K562 (cell line): ENCODE data around the gene LRRC61. TPM values are rescaled to one million over a fixed set of nuclear protein-coding genes. Genes with fewer than 3 reads are reported as not detected.
A peak's percentile ranks its signal among the peaks of the same experiment; 100 is the strongest.

Source experiments
- CSDE1 ChIP-seq, 2 experiments: fragments of 450-650 bp; IDR thresholded peaks; 2 replicates each; pipeline ENCODE4 v1.6.1; 2016; ENCODE audit warnings: mild to moderate bottlenecking in 1 of 2
- E2F4 ChIP-seq: sonication (generic); formaldehyde crosslinking; IDR thresholded peaks from 2 replicates; pipeline ENCODE4 v1.8.0; 2022; ENCODE audit warnings: mild to moderate bottlenecking, low read depth, missing genetic modification reagents
- FOXM1 ChIP-seq, 2 experiments: fragments of 450-650 bp in 1 of 2; sonication (generic) in 1 of 2; formaldehyde crosslinking in 1 of 2; IDR thresholded peaks; 2 replicates each; pipeline versions ENCODE4 v1.6.1 to v1.9.0; 2017 to 2022; ENCODE audit warnings: low read depth in 2 of 2, mild to moderate bottlenecking in 2 of 2, missing genetic modification reagents in 1 of 2, moderate library complexity in 1 of 2
- KDM5B ChIP-seq: fragments of 200-600 bp; sonication (generic); IDR thresholded peaks from 2 replicates; pipeline ENCODE4 v1.6.1; 2012; ENCODE audit warnings: low read depth, mild to moderate bottlenecking, moderate library complexity, low read length, control low read depth, inconsistent platforms; ENCODE audit not compliant: insufficient replicate concordance
- KHSRP ChIP-seq: fragments of 450-650 bp; IDR thresholded peaks from 2 replicates; pipeline ENCODE4 v1.6.1; 2017
- MBD2 ChIP-seq: sonication (generic); IDR thresholded peaks from 2 replicates; pipeline ENCODE4 v1.6.1; 2016; ENCODE audit warnings: low read depth, borderline replicate concordance
- MTA1 ChIP-seq: fragments of 450-650 bp; IDR thresholded peaks from 2 replicates; pipeline ENCODE4 v1.6.1; 2017; ENCODE audit warnings: borderline replicate concordance
- THAP12 ChIP-seq: fragments of 250-450 bp; sonication (Bioruptor Pico); IDR thresholded peaks from 2 replicates; pipeline ENCODE4 v1.9.0; 2021; ENCODE audit warnings: mild to moderate bottlenecking, inconsistent platforms
- ZNF133 ChIP-seq: fragments of 250-450 bp; sonication (Bioruptor Pico); IDR thresholded peaks from 2 replicates; pipeline ENCODE4 v1.4.0; 2020; ENCODE audit warnings: mild to moderate bottlenecking
- polyA plus RNA-seq, 8 experiments: library from polyadenylated mRNA; depleted of rRNA in 4 of 8; stranded (reverse) in 5 of 8; unstranded in 3 of 8; fragments of >200 nt; fragmentation: Nextera tagmentation in 2 of 8; fragmentation: Illumina TruSeq in 1 of 8; extraction: Ambion mirVana in 2 of 8; extraction: Trizol in 1 of 8; gene quantifications; 2 replicates each; pipeline versions ENCODE4 v1.2.1 to v1.2.3, GENCODE V29; 2011 to 2014; ENCODE audit warnings: inconsistent platforms in 1 of 8, missing spikeins in 1 of 8
- total RNA-seq, 7 experiments: library from RNA; depleted of rRNA in 6 of 7; stranded (reverse); fragments of >200 nt in 6 of 7; fragmentation: Illumina TruSeq in 2 of 7; extraction: Trizol in 2 of 7; gene quantifications; 2 replicates each; pipeline versions ENCODE4 v1.2.1 to v1.2.3, GENCODE V29; 2011 to 2021; ENCODE audit warnings: low replicate concordance in 1 of 7
- TF ChIP-seq, protein P1 (sequence below): fragments of 450-650 bp; formaldehyde crosslinking; IDR thresholded peaks from 2 replicates; pipeline ENCODE4 v1.4.0; 2020; ENCODE audit warnings: mild to moderate bottlenecking, moderate library complexity
- TF ChIP-seq, protein P2 (sequence below): fragments of 450-650 bp; IDR thresholded peaks from 2 replicates; pipeline ENCODE4 v1.6.1; 2016; ENCODE audit warnings: borderline replicate concordance
- TF ChIP-seq, protein P3 (sequence below): fragments of 250-450 bp; sonication (Bioruptor Pico); IDR thresholded peaks from 2 replicates; pipeline ENCODE4 v1.8.0; 2022; ENCODE audit warnings: inconsistent platforms, mild to moderate bottlenecking, moderate library complexity, borderline replicate concordance
- TF ChIP-seq, protein P4 (sequence below): fragments of 450-650 bp; conservative IDR thresholded peaks from 2 replicates; pipeline ENCODE4 v1.6.1; 2016; ENCODE audit warnings: missing genetic modification characterization, low read depth, mild to moderate bottlenecking, control low read depth, missing compliant biosample characterization

Gene LRRC61
- total and polyA plus RNA-seq, 9 of the 15 experiments (the other 6 are each of a cell fraction or from before 2014, with no cell fraction given): 1.3 to 55.2 (median 35.2) TPM

GRCh38 chr7:150322833-150323681 is at the start of gene LRRC61, which contains the start of gene ACTR3C (continued):
- TF ChIP-seq, protein P1, sequence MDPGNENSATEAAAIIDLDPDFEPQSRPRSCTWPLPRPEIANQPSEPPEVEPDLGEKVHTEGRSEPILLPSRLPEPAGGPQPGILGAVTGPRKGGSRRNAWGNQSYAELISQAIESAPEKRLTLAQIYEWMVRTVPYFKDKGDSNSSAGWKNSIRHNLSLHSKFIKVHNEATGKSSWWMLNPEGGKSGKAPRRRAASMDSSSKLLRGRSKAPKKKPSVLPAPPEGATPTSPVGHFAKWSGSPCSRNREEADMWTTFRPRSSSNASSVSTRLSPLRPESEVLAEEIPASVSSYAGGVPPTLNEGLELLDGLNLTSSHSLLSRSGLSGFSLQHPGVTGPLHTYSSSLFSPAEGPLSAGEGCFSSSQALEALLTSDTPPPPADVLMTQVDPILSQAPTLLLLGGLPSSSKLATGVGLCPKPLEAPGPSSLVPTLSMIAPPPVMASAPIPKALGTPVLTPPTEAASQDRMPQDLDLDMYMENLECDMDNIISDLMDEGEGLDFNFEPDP (CRISPR knock-in tag): peak; percentile 90; the same call in 1 of the 2 replicates
- TF ChIP-seq MBD2 (peak; percentile 68), KDM5B (peak; percentile 80), MTA1 (peak; percentile 89), CSDE1 (IDR thresholded peaks at IDR 0.05) (no peak; a peak in 1 of 4 replicates), E2F4 (peak; percentile 67; the same call in 1 of the 2 replicates), FOXM1 (IDR thresholded peaks at IDR 0.05; ENCODE audit: low read depth) (peak; percentile 32; the same call in 1 of the 2 replicates), FOXM1 (CRISPR knock-in tag; IDR thresholded peaks at IDR 0.05; ENCODE audit: low read depth) (peak; percentile 78; the same call in 1 of the 2 replicates), ZNF133 (peak; percentile 17; the same call in 1 of the 2 replicates), KHSRP (no peak), THAP12 (CRISPR knock-in tag) (peak; percentile 65; the same call in 1 of the 2 replicates)
- TF ChIP-seq, protein P2, sequence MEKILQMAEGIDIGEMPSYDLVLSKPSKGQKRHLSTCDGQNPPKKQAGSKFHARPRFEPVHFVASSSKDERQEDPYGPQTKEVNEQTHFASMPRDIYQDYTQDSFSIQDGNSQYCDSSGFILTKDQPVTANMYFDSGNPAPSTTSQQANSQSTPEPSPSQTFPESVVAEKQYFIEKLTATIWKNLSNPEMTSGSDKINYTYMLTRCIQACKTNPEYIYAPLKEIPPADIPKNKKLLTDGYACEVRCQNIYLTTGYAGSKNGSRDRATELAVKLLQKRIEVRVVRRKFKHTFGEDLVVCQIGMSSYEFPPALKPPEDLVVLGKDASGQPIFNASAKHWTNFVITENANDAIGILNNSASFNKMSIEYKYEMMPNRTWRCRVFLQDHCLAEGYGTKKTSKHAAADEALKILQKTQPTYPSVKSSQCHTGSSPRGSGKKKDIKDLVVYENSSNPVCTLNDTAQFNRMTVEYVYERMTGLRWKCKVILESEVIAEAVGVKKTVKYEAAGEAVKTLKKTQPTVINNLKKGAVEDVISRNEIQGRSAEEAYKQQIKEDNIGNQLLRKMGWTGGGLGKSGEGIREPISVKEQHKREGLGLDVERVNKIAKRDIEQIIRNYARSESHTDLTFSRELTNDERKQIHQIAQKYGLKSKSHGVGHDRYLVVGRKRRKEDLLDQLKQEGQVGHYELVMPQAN: peak; percentile 84
- TF ChIP-seq, protein P3, sequence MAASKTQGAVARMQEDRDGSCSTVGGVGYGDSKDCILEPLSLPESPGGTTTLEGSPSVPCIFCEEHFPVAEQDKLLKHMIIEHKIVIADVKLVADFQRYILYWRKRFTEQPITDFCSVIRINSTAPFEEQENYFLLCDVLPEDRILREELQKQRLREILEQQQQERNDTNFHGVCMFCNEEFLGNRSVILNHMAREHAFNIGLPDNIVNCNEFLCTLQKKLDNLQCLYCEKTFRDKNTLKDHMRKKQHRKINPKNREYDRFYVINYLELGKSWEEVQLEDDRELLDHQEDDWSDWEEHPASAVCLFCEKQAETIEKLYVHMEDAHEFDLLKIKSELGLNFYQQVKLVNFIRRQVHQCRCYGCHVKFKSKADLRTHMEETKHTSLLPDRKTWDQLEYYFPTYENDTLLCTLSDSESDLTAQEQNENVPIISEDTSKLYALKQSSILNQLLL: no peak; the same call in 1 of the 2 replicates
- TF ChIP-seq, protein P4, sequence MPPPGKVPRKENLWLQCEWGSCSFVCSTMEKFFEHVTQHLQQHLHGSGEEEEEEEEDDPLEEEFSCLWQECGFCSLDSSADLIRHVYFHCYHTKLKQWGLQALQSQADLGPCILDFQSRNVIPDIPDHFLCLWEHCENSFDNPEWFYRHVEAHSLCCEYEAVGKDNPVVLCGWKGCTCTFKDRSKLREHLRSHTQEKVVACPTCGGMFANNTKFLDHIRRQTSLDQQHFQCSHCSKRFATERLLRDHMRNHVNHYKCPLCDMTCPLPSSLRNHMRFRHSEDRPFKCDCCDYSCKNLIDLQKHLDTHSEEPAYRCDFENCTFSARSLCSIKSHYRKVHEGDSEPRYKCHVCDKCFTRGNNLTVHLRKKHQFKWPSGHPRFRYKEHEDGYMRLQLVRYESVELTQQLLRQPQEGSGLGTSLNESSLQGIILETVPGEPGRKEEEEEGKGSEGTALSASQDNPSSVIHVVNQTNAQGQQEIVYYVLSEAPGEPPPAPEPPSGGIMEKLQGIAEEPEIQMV (tag): 0 out of 2 replicates have a peak, but pooled peaks have one; percentile 33
